OCI-LY7 (cell line): Measurements from ENCODE around the gene ACP1.

Experiments
- CTCF ChIP-seq: fragments of 200-600 bp; sonication (generic); conservative IDR thresholded peaks from 2 replicates; pipeline ENCODE4 v1.5.1; 2014; ENCODE audit warnings: mild to moderate bottlenecking, antibody characterized with exemption, low read length, moderate library complexity, mixed read lengths
- EZH2phosphoT487 ChIP-seq: fragments of 200-600 bp; sonication (generic); IDR thresholded peaks from 2 replicates; pipeline ENCODE4 v1.6.1; 2018; ENCODE audit warnings: low read depth, borderline replicate concordance, mild to moderate bottlenecking, mixed run types, antibody characterized with exemption, low read length, moderate library complexity, mixed read lengths

- TF ChIP-seq CTCF: no peak
- no peak for TF ChIP-seq EZH2phosphoT487
Measured at GRCh38 chr2:284896-285492, 20.2 kb downstream of the ACP1 start.
